Measurements from ENCODE around the gene PREX1.

The PREX1 gene

DNA sequence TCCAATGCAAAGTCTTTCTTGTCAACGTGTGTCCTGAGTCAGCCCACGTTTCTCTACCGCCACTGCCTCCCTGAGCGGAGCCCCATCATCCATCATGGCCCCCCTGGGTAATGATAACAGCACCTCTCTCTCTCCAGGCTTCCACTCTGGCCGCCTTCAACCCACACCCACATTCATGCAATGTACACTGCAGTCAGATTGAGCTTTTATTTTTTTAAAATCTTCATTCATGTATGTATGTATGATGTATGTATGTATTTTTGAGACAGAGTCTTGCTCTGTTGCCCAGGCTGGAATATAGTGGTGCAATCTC, 245.2 kb downstream of the PREX1 start:
- Histone ChIP-seq H3K27me3 (ENCODE audit: control insufficient read depth, insufficient read depth, low read length) (no peaks in the 10 kb centered on the region), H3K4me1 (ENCODE audit: control insufficient read depth, insufficient read depth, low read length) (no peaks in the 10 kb centered on the region), H3K9ac (ENCODE audit: low read depth, low read length) (no peak overlapping the region), H3K4me3 (ENCODE audit: low read depth, low read length) (no peak overlapping the region), H3K9me3 (ENCODE audit: control insufficient read depth, insufficient read depth, low read length) (no peaks in the 10 kb centered on the region), H3K36me3 (ENCODE audit: control insufficient read depth, insufficient read depth, low read length) (no peaks in the 10 kb centered on the region)

DNA sequence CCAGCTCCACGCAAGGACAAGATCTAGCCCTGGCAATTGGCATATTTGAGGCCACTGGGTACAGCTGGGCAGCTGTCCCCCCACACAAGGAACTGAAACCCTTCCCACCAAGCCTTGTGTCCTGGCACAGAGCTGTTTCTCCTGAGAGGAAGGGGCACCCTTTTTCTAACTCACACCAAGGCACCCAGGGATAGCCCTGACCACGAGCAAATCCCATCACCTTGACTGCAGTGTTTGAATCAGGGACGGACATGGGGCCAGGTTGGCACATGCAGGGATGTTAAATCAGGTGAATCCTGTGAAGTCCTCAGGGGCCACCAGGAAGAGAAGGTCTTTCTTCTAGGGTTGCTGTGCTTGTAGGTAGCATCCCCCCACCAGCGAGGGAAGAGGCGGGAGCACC, 246.6 kb downstream of the PREX1 start:
- no peak overlapping the region for H3K4me3 ChIP-seq (ENCODE audit: low read depth, low read length)
- H3K27me3 ChIP-seq (ENCODE audit: control insufficient read depth, insufficient read depth, low read length), result no peaks in the 10 kb centered on the region
- no peaks in the 10 kb centered on the region for H3K36me3 ChIP-seq (ENCODE audit: control insufficient read depth, insufficient read depth, low read length)
- no peak overlapping the region for H3K9ac ChIP-seq (ENCODE audit: low read depth, low read length)
- H3K9me3 ChIP-seq (ENCODE audit: control insufficient read depth, insufficient read depth, low read length), result no peaks in the 10 kb centered on the region
- no peaks in the 10 kb centered on the region for H3K4me1 ChIP-seq (ENCODE audit: control insufficient read depth, insufficient read depth, low read length)

DNA sequence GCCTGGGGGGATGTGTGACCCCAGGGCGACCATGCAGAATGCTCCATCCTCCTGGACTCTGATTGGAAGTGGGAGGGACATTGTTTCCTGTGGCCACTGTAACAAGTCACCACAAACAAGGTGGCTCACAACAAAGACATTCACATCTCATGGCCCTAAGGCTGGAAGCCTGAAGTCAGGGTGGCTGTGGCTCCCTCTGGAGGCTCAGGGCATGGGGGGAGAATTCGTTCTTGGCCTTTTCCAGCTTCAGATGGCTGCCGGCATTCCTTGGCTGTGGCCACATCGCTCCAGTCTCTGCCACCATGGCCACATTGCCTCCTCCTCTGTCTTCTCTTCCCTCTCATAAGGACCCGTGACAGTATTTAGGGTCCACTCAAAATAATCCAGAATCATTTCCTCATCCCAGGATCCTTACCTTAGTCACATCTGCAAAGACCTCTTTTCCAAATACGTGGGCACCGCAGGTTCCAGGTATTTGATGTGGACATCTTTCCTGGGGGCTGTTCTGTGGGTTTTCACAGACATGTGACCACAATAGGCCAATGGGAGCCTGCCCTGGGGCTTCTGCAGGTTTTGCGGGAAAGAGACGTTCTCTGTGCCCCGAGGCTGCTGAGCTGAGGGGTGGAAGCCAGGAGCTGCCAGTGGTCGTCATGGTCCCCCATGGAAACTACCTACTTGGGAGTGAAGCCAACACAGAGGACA, 249.3 kb downstream of the PREX1 start:
- Histone ChIP-seq H3K9me3 (ENCODE audit: control insufficient read depth, insufficient read depth, low read length) (no peaks in the 10 kb centered on the region), H3K4me1 (ENCODE audit: control insufficient read depth, insufficient read depth, low read length) (no peaks in the 10 kb centered on the region), H3K27me3 (ENCODE audit: control insufficient read depth, insufficient read depth, low read length) (no peaks in the 10 kb centered on the region), H3K9ac (ENCODE audit: low read depth, low read length) (no peak overlapping the region), H3K36me3 (ENCODE audit: control insufficient read depth, insufficient read depth, low read length) (no peaks in the 10 kb centered on the region), H3K4me3 (ENCODE audit: low read depth, low read length) (no peak overlapping the region)

DNA sequence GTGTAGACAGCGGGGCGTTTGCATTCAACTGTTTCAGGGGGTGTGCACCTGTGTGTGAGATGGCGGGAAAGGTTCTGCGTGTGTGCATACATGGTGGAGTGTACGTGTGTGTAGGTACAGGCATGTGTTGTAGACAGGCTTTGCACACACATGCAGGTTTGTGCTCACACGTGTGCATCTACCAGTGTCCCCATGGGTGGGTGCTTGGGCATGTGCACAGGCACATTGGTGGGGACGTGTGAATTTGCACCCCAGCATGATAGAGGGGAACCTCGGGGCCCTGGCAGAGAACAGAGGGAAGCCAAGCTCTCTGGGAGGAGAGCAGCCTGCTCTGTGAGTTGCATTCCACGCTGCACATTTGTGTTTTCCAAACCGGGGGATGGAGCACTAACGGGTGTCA, 250.2 kb downstream of the PREX1 start:
- no peaks in the 10 kb centered on the region for H3K4me1 ChIP-seq (ENCODE audit: control insufficient read depth, insufficient read depth, low read length)
- no peaks in the 10 kb centered on the region for H3K36me3 ChIP-seq (ENCODE audit: control insufficient read depth, insufficient read depth, low read length)
- H3K9me3 ChIP-seq (ENCODE audit: control insufficient read depth, insufficient read depth, low read length), result no peaks in the 10 kb centered on the region
- H3K4me3 ChIP-seq (ENCODE audit: low read depth, low read length), result no peak overlapping the region
- no peak overlapping the region for H3K9ac ChIP-seq (ENCODE audit: low read depth, low read length)
- H3K27me3 ChIP-seq (ENCODE audit: control insufficient read depth, insufficient read depth, low read length), result no peaks in the 10 kb centered on the region

DNA sequence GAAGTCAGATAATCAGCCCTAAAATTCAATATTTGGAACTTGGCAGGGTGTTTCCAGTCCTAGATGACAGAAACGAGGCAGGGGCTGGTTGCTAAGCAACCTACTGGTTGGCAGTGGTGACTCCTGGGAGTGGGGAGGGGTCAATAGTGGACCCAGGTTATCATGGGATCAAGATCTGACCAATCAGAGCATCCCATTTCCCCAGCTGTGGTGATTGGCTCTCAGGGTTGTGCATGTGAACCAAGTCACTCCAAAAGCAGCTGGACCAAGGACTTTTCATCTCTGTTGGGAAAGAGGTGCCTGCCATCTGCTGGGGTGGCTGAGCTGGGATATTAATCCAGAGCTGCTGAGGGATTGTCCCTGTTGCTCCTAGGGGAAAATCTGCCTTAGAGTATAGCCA, 253.4 kb downstream of the PREX1 start:
- Histone ChIP-seq H3K36me3 (ENCODE audit: control insufficient read depth, insufficient read depth, low read length) (no peaks in the 10 kb centered on the region), H3K9me3 (ENCODE audit: control insufficient read depth, insufficient read depth, low read length) (no peaks in the 10 kb centered on the region), H3K27me3 (ENCODE audit: control insufficient read depth, insufficient read depth, low read length) (no peaks in the 10 kb centered on the region), H3K9ac (ENCODE audit: low read depth, low read length) (no peak overlapping the region), H3K4me3 (ENCODE audit: low read depth, low read length) (no peak overlapping the region), H3K4me1 (ENCODE audit: control insufficient read depth, insufficient read depth, low read length) (no peaks in the 10 kb centered on the region)
